DOHH2 (cell line): Measurements from ENCODE around the gene CWC27.
"Not testable (repeated sequence)": the region's sequence is repeated elsewhere in the genome, so short reads cannot be mapped to it uniquely, and the experiment has no call there.

ENCODE experiments used
- H3F3A ChIP-seq: fragments of 200-600 bp; sonication (generic), shearing (Covaris generic); 2 replicates; pipeline ENCODE4 v1.6.0; 2016; ENCODE audit warnings: antibody characterized with exemption, mild to moderate bottlenecking; ENCODE audit not compliant: control insufficient read depth, insufficient read depth
- H3K27ac ChIP-seq: fragments of 200-600 bp; sonication (generic); 2 replicates; pipeline ENCODE4 v1.5.1; 2014; ENCODE audit warnings: low read depth, mild to moderate bottlenecking, low read length, moderate library complexity
- H3K27me3 ChIP-seq: fragments of 200-600 bp; sonication (generic); 2 replicates; pipeline ENCODE4 v1.6.1; 2014; ENCODE audit warnings: mild to moderate bottlenecking, low read length, mixed read lengths; ENCODE audit not compliant: control insufficient read depth
- H3K36me3 ChIP-seq: fragments of 200-600 bp; sonication (generic); 2 replicates; pipeline ENCODE4 v1.6.1; 2014; ENCODE audit warnings: mild to moderate bottlenecking, low read length, moderate library complexity, mixed read lengths; ENCODE audit not compliant: control insufficient read depth
- H3K4me1 ChIP-seq: fragments of 200-600 bp; sonication (generic); 2 replicates; pipeline ENCODE4 v1.6.1; 2014; ENCODE audit warnings: mild to moderate bottlenecking, low read length, mixed read lengths; ENCODE audit not compliant: control insufficient read depth
- H3K4me2 ChIP-seq: fragments of 200-600 bp; sonication (generic); 2 replicates; pipeline ENCODE4 v1.6.0; 2014; ENCODE audit warnings: mild to moderate bottlenecking, low read length, moderate library complexity
- H3K4me3 ChIP-seq: fragments of 200-600 bp; sonication (generic); 2 replicates; pipeline ENCODE4 v1.5.1; 2014; ENCODE audit warnings: mild to moderate bottlenecking, low read length, mixed read lengths
- H3K79me2 ChIP-seq: fragments of 200-600 bp; sonication (generic); 2 replicates; pipeline ENCODE4 v1.6.1; 2014; ENCODE audit warnings: mild to moderate bottlenecking, low read length, mixed read lengths; ENCODE audit not compliant: control insufficient read depth
- H3K9me2 ChIP-seq: fragments of 200-600 bp; sonication (generic); replicated peaks from 2 replicates; pipeline ENCODE4 v1.6.1; 2014; ENCODE audit warnings: mild to moderate bottlenecking, low read length, mixed read lengths; ENCODE audit not compliant: control insufficient read depth
- H3K9me3 ChIP-seq: fragments of 200-600 bp; sonication (generic); 2 replicates; pipeline ENCODE4 v1.6.1; 2014; ENCODE audit warnings: antibody characterized with exemption, low read length, mixed read lengths; ENCODE audit not compliant: control insufficient read depth, insufficient read depth
- H4K20me1 ChIP-seq: fragments of 200-600 bp; sonication (generic); 2 replicates; pipeline ENCODE4 v1.6.0; 2014; ENCODE audit warnings: low read depth, mild to moderate bottlenecking, antibody characterized with exemption, low read length, moderate library complexity; ENCODE audit not compliant: control insufficient read depth, insufficient read depth
- CTCF ChIP-seq: fragments of 200-600 bp; sonication (generic); IDR thresholded peaks from one replicate; pipeline ENCODE4 v1.5.1; 2014; ENCODE audit warnings: antibody characterized with exemption, mild to moderate bottlenecking, low read depth, low read length; ENCODE audit not compliant: poor library complexity, severe bottlenecking
- EZH2phosphoT487 ChIP-seq: fragments of 200-600 bp; sonication (generic); IDR thresholded peaks from 2 replicates; pipeline ENCODE4 v1.6.1; 2017; ENCODE audit warnings: borderline replicate concordance, mild to moderate bottlenecking, antibody characterized with exemption, low read length, moderate library complexity, mixed read lengths

CWC27 gene

GRCh38 chr5:64814073-64814472, 45.3 kb downstream of the CWC27 start:
- no peaks in the 10 kb centered on the region for H3F3A ChIP-seq
- no peaks in the 10 kb centered on the region for H4K20me1 ChIP-seq
- H3K4me3 ChIP-seq: no peak overlapping the region
- no peaks in the 10 kb centered on the region for H3K9me3 ChIP-seq
- no peaks in the 10 kb centered on the region for H3K4me1 ChIP-seq
- no peak for TF ChIP-seq EZH2phosphoT487
- no peak for TF ChIP-seq CTCF
- H3K9me2 ChIP-seq: no peaks in the 10 kb centered on the region
- no peaks in the 10 kb centered on the region for H3K36me3 ChIP-seq
- no peaks in the 10 kb centered on the region for H3K79me2 ChIP-seq
- no peak overlapping the region for H3K27ac ChIP-seq
- H3K27me3 ChIP-seq: no peaks in the 10 kb centered on the region
- no peak overlapping the region for H3K4me2 ChIP-seq

GRCh38 chr5:64818245-64818644, 49.5 kb downstream of the CWC27 start:
- H4K20me1 ChIP-seq: no peaks in the 10 kb centered on the region
- H3K27me3 ChIP-seq: no peaks in the 10 kb centered on the region
- no peak overlapping the region for H3K4me2 ChIP-seq
- no peaks in the 10 kb centered on the region for H3K36me3 ChIP-seq
- H3K9me2 ChIP-seq: no peaks in the 10 kb centered on the region
- H3K27ac ChIP-seq: no peak overlapping the region
- TF ChIP-seq EZH2phosphoT487: no peak
- TF ChIP-seq CTCF: no peak
- no peaks in the 10 kb centered on the region for H3K9me3 ChIP-seq
- peaks cover 6% of the 10 kb centered on the region for H3K4me1 ChIP-seq
- H3F3A ChIP-seq: no peaks in the 10 kb centered on the region
- no peak overlapping the region for H3K4me3 ChIP-seq
- no peaks in the 10 kb centered on the region for H3K79me2 ChIP-seq

- not testable (repeated sequence) for H3K9me3 ChIP-seq, H3K27me3 ChIP-seq, H3K4me3 ChIP-seq, H3K4me1 ChIP-seq, H4K20me1 ChIP-seq, H3K36me3 ChIP-seq, H3K9me2 ChIP-seq, H3F3A ChIP-seq, H3K4me2 ChIP-seq, H3K79me2 ChIP-seq, H3K27ac ChIP-seq
Observed at GRCh38 chr5:64819345-64819744, 50.6 kb downstream of the CWC27 start.

GRCh38 chr5:64822320-64822719, 53.6 kb downstream of the CWC27 start:
- no peak overlapping the region for H3K4me2 ChIP-seq
- TF ChIP-seq CTCF: no peak
- H3K27me3 ChIP-seq: no peaks in the 10 kb centered on the region
- H3K79me2 ChIP-seq: no peaks in the 10 kb centered on the region
- H3K4me3 ChIP-seq: no peak overlapping the region
- no peaks in the 10 kb centered on the region for H4K20me1 ChIP-seq
- no peaks in the 10 kb centered on the region for H3K9me3 ChIP-seq
- H3K27ac ChIP-seq: no peak overlapping the region
- H3K36me3 ChIP-seq: no peaks in the 10 kb centered on the region
- no peaks in the 10 kb centered on the region for H3F3A ChIP-seq
- H3K4me1 ChIP-seq: peaks cover 6% of the 10 kb centered on the region
- H3K9me2 ChIP-seq: no peaks in the 10 kb centered on the region
